ENCODE measurements around the gene MCM3AP.

MCM3AP gene

DNA sequence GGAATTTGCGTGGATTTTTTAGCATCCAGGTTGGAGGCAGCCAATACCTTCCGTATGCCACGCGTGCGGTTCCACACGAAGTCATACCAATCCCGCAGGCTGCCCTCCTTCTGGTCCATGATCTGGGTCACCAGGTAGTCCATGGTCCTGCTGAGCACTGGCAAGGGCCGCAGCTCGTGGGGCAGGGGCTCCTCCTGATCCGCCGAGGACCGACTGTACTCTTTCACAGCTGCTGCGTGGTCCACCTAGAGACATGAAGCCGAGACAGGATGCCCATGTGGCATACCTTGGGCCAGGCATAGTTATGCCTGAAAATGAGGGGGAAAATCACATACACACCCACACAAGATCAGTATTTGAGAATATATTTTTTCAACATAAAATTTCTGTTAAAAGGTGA, 12.1 kb downstream of the MCM3AP start:
- DNase-seq (ENCODE audit: low read depth) = no peak
- no peak overlapping the region for H3K4me3 ChIP-seq (ENCODE audit: low read depth, low read length)
- TF ChIP-seq, protein P1, sequence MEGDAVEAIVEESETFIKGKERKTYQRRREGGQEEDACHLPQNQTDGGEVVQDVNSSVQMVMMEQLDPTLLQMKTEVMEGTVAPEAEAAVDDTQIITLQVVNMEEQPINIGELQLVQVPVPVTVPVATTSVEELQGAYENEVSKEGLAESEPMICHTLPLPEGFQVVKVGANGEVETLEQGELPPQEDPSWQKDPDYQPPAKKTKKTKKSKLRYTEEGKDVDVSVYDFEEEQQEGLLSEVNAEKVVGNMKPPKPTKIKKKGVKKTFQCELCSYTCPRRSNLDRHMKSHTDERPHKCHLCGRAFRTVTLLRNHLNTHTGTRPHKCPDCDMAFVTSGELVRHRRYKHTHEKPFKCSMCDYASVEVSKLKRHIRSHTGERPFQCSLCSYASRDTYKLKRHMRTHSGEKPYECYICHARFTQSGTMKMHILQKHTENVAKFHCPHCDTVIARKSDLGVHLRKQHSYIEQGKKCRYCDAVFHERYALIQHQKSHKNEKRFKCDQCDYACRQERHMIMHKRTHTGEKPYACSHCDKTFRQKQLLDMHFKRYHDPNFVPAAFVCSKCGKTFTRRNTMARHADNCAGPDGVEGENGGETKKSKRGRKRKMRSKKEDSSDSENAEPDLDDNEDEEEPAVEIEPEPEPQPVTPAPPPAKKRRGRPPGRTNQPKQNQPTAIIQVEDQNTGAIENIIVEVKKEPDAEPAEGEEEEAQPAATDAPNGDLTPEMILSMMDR (conservative IDR thresholded peaks at IDR 0.05; ENCODE audit: low read depth, low read length) = no peak

DNA sequence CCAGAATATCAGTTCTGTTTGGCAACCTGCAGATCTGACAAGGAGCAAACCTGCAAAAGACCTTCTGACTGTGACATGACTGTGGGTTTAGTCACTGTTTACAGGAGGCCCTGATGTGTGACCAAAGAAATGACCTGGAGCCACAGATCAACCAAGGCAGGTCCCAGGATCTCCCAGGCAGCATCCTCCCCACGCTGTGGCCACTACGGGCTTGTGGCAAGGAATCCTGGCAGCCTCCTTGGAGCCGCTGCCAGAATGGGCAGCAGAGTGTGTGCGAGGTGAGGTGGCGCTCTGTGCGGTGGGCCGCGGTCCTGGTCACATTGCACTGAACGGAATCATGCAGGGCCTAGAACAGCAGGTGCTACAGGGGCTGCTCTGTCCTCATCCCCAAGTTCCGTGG, 15.9 kb downstream of the MCM3AP start:
- TF ChIP-seq, protein P1 (conservative IDR thresholded peaks at IDR 0.05; ENCODE audit: low read depth, low read length) = no peak
- H3K4me3 ChIP-seq (ENCODE audit: low read depth, low read length) = no peak overlapping the region
- DNase-seq (ENCODE audit: low read depth) = no peak

DNA sequence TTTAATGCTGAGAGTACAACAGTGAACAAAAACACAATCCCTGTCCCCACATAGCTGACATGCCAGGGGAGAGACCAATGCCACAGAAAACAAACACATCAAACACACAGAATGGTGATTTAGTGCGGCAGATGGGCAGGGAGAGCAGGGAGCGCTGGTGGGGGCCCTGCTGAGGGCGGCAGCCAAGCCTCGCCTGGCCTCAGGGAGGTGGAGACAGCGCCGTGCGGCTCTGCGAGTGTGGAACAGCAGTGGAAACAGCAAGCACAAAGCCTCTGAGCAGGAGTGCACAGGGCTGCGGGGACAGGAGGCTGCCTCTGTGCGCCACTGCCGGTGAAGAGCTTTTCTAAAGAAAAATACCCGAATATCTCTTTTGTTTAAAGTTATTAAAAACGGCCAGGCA, 17.0 kb downstream of the MCM3AP start:
- no peak overlapping the region for H3K4me3 ChIP-seq (ENCODE audit: low read depth, low read length)
- TF ChIP-seq, protein P1 (conservative IDR thresholded peaks at IDR 0.05; ENCODE audit: low read depth, low read length) = no peak
- DNase-seq (ENCODE audit: low read depth) = no peak

DNA sequence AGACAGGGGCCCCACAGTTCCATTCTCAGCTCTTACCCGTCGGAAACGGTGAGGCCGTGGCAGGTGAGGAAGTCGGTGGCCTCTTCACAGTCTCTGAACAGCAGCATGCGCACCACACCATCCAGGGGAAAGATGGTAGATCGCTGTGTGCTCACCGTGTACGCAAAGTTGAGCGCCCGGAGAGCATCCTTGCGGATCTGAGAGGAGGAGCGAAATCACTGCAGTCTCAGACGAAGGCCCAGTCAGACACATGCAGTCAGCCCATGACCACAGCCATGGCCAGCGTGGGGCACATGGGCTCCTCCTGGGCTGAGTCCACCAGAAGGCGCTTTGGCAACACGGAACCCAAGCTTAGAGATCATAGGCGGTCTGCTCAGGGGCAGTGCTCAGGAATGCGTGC, 18.5 kb downstream of the MCM3AP start:
- no peak overlapping the region for H3K4me3 ChIP-seq (ENCODE audit: low read depth, low read length)

DNA sequence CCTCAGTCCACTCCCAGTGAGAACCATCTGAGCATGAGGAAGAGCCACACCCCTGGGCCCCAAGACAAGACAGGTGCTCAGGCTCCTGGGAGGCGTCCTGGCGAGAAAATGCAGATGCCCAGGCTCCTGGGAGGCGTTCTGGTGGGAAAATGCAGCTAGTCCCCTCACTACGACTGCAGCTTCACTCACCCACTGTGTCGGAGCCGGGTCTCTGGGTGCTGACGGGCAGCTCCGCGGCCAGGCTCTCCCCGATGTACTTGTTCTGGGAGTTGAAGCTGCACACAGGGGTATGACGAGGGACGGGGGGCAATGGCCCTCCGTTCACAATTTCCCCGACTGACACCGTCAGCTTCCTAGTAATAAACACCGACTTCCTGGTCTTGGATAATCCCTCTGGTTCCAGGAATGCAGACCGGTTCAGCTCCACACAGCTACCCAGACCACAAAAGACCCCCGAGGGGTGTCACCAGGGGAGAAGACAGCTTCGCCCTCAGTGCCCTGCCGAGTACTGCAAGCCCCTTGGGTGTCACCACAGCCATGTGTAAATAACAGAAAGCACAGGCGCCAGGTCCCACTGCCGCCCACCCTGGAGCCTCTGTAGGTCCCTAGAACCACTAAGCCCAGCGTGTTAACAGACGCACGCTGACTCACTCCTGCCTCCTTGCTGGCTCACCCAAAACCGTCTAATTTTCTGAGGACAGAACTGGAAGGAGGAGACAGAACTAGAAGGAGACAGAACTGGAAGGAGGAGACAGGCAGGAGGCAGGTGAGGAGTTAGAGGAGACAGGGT, 19.5 kb downstream of the MCM3AP start:
- no peak for DNase-seq (ENCODE audit: low read depth)
- H3K4me3 ChIP-seq (ENCODE audit: low read depth, low read length) = no peak overlapping the region
- TF ChIP-seq, protein P1 (conservative IDR thresholded peaks at IDR 0.05; ENCODE audit: low read depth, low read length) = no peak

More for the DNA sequence above, 18.5 kb downstream of the MCM3AP start:
- DNase-seq (ENCODE audit: low read depth) = no peak
- TF ChIP-seq, protein P1 (conservative IDR thresholded peaks at IDR 0.05; ENCODE audit: low read depth, low read length) = no peak

DNA sequence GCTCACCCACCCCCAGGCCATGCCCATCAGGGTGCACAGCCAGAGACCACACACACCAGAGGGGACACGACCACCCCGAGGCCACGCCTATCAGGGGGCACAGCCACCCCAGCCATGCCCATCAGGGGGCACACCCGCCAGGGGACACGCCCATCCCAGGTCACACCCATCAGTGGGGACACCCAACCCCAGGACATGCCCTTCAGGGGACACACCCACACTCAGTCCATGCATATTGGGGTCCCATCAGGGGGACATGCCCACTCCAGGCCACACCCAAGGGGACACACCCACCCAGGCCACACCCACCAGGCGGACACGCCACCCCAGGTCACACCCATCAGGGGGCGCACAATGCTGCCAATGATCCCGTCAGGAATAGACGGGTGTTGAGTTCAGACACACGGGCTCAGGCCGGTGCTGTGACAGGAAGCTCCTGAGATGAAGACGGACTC, 20.7 kb downstream of the MCM3AP start:
- DNase-seq (ENCODE audit: low read depth) = no peak
- TF ChIP-seq, protein P1 (conservative IDR thresholded peaks at IDR 0.05; ENCODE audit: low read depth, low read length) = no peak
- no peak overlapping the region for H3K4me3 ChIP-seq (ENCODE audit: low read depth, low read length)

All from choroid plexus epithelial cell (primary cell).